IMR-90 (cell line): ENCODE results near the gene XAB2. TPM values are rescaled to one million over a fixed set of nuclear protein-coding genes. Genes with fewer than 3 reads are reported as not detected.

Source experiments
- CHD1 ChIP-seq: IDR thresholded peaks from 2 replicates; pipeline ENCODE4 v1.6.1; 2012; ENCODE audit warnings: low read depth, low read length, improper control_type of control experiment
- CTCF ChIP-seq: conservative IDR thresholded peaks from 2 replicates; pipeline ENCODE4 v1.5.1; 2012; ENCODE audit warnings: mild to moderate bottlenecking, low read depth, low read length, improper control_type of control experiment
- SMC3 ChIP-seq: fragments of 150-350 bp; IDR thresholded peaks from 2 replicates; pipeline ENCODE4 v1.6.1; 2016; ENCODE audit warnings: low read depth, mild to moderate bottlenecking, antibody characterized with exemption, low read length, moderate library complexity
- polyA plus RNA-seq, 3 experiments: library from polyadenylated mRNA; depleted of rRNA; stranded (reverse); fragments of >200 nt; gene quantifications; 2 replicates each; pipeline ENCODE4 v1.2.3, GENCODE V29; 2012; ENCODE audit warnings: low replicate concordance in 1 of 3
- total RNA-seq: library from RNA; depleted of rRNA; stranded (reverse); fragments of >200 nt; gene quantifications from 2 replicates; pipeline ENCODE4 v1.2.3, GENCODE V29; 2012

Gene XAB2
- total and polyA plus RNA-seq, 2 of the 4 experiments (the other 2 are of a cell fraction): 29.9 to 34.4 TPM

- TF ChIP-seq CTCF (no peak), SMC3 (no peak), CHD1 (no peak)
These were observed 17.6 kb downstream of the XAB2 start (continued) for GRCh38 chr19:7611541-7612279.
